CD14-positive monocyte (primary cell): ENCODE measurements around the gene APCDD1L. TPM values are rescaled to one million over a fixed set of nuclear protein-coding genes. Genes with fewer than 3 reads are reported as not detected.
A peak's percentile ranks its signal among the peaks of the same experiment; 100 is the strongest.

ENCODE experiments used
- DNase-seq, 3 donors: peaks; one replicate each; pipeline ENCODE4 v3.0.0-alpha.2; 2011 to 2022
- H2AFZ ChIP-seq: 2 replicates; pipeline ENCODE4 v1.6.0; 2012; ENCODE audit warnings: mild to moderate bottlenecking, low read depth, low read length, inconsistent platforms; ENCODE audit not compliant: insufficient read depth, poor library complexity, severe bottlenecking
- H3K27ac ChIP-seq, 2 donors: 1 replicate in 1 of 2; 2 replicates in 1 of 2; pipeline ENCODE4 v1.5.1; 2012 to 2013; ENCODE audit warnings: low read length in 2 of 2, control low read depth in 1 of 2, inconsistent platforms in 1 of 2, low read depth in 1 of 2, mild to moderate bottlenecking in 1 of 2
- H3K27me3 ChIP-seq, 2 donors: one replicate each; pipeline versions ENCODE4 v1.6.0 to v1.6.1; 2011 to 2013; ENCODE audit warnings: low read length in 2 of 2; ENCODE audit not compliant: control insufficient read depth in 2 of 2, insufficient read depth in 2 of 2
- H3K36me3 ChIP-seq, 2 donors: replicated peaks in 1 of 2; 1 replicate in 1 of 2; 2 replicates in 1 of 2; pipeline versions ENCODE4 v1.5.1 to v1.6.1; 2012 to 2013; ENCODE audit warnings: low read length in 2 of 2, control low read depth in 1 of 2, inconsistent platforms in 1 of 2, mild to moderate bottlenecking in 1 of 2; ENCODE audit not compliant: insufficient read depth in 2 of 2, control insufficient read depth in 1 of 2
- H3K4me1 ChIP-seq, 2 donors: 1 replicate in 1 of 2; 2 replicates in 1 of 2; pipeline versions ENCODE4 v1.5.1 to v1.6.1; 2012 to 2013; ENCODE audit warnings: low read length in 2 of 2, control low read depth in 1 of 2, inconsistent platforms in 1 of 2, mild to moderate bottlenecking in 1 of 2, moderate library complexity in 1 of 2; ENCODE audit not compliant: insufficient read depth in 2 of 2, control insufficient read depth in 1 of 2
- H3K4me2 ChIP-seq: replicated peaks from 2 replicates; pipeline ENCODE3; 2012; ENCODE audit warnings: low read length, moderate library complexity, mild to moderate bottlenecking; ENCODE audit not compliant: poor library complexity, severe bottlenecking; ENCODE audit errors: extremely low read depth
- H3K4me3 ChIP-seq, 3 experiments: fragments of 200-600 bp in 1 of 3; sonication (generic) in 1 of 3; replicated peaks in 1 of 3; 1 replicate in 2 of 3; 2 replicates in 1 of 3; pipeline ENCODE4 v1.5.1; 2011 to 2013; ENCODE audit warnings: low read length in 3 of 3, mild to moderate bottlenecking in 3 of 3, control low read depth in 2 of 3, low read depth in 2 of 3, inconsistent platforms in 1 of 3, moderate library complexity in 1 of 3
- H3K79me2 ChIP-seq: 2 replicates; pipeline ENCODE4 v1.6.0; 2012; ENCODE audit warnings: mild to moderate bottlenecking, control low read depth, inconsistent platforms, low read length, moderate library complexity; ENCODE audit not compliant: insufficient read depth
- H3K9ac ChIP-seq: 2 replicates; pipeline ENCODE4 v1.6.0; 2017; ENCODE audit warnings: low read length, mild to moderate bottlenecking; ENCODE audit not compliant: insufficient read depth, poor library complexity, severe bottlenecking
- H3K9me3 ChIP-seq, 2 donors: replicated peaks in 1 of 2; 1 replicate in 1 of 2; 2 replicates in 1 of 2; pipeline versions ENCODE4 v1.5.1 to v1.6.1; 2012 to 2013; ENCODE audit warnings: low read length in 2 of 2, control low read depth in 1 of 2; ENCODE audit not compliant: control insufficient read depth in 1 of 2, insufficient read depth in 1 of 2
- H4K20me1 ChIP-seq: 2 replicates; pipeline ENCODE4 v1.6.0; 2012; ENCODE audit warnings: mild to moderate bottlenecking, low read length, control low read depth, moderate library complexity; ENCODE audit not compliant: insufficient read depth
- H3K27ac Mint-ChIP-seq, 7 donors: one replicate each; pipeline ENCODE4 v1.8.0; 2020; ENCODE audit warnings: mild to moderate bottlenecking in 7 of 7, mixed read lengths in 7 of 7, moderate library complexity in 6 of 7, inconsistent platforms in 2 of 7
- H3K27me3 Mint-ChIP-seq, 3 donors: one replicate each; pipeline ENCODE4 v1.8.0; 2021 to 2022; ENCODE audit warnings: low read depth in 3 of 3, mild to moderate bottlenecking in 3 of 3, mixed read lengths in 3 of 3, moderate library complexity in 3 of 3, inconsistent platforms in 1 of 3
- H3K36me3 Mint-ChIP-seq, 2 donors: one replicate each; pipeline ENCODE4 v1.8.0; 2020; ENCODE audit warnings: mixed read lengths in 2 of 2, inconsistent platforms in 1 of 2, mild to moderate bottlenecking in 1 of 2
- H3K4me1 Mint-ChIP-seq: one replicate; pipeline ENCODE4 v1.8.0; 2020; ENCODE audit warnings: mild to moderate bottlenecking, mixed read lengths
- H3K4me3 Mint-ChIP-seq, 2 donors: one replicate each; pipeline ENCODE4 v1.8.0; 2020; ENCODE audit warnings: mild to moderate bottlenecking in 2 of 2, mixed read lengths in 2 of 2, moderate library complexity in 1 of 2
- H3K9me3 Mint-ChIP-seq, 7 donors: one replicate each; pipeline ENCODE4 v1.8.0; 2020 to 2022; ENCODE audit warnings: mixed read lengths in 7 of 7, mild to moderate bottlenecking in 6 of 7, moderate library complexity in 6 of 7, inconsistent platforms in 2 of 7
- WGBS: methylation state at CpG from one replicate; pipeline ENCODE4 v1.1.5; 2013; ENCODE audit warnings: missing lambda C conversion rate; ENCODE audit not compliant: insufficient coverage; 5-methylcytosine and 5-hydroxymethylcytosine counted together
- intact Hi-C, 2 donors: fragments of 100-400 bp; cut with micrococcal nuclease; formaldehyde crosslinking; loops; one replicate each; pipeline versions ENCODE4 v1.15.0 to v1.15.1; 2023
- polyA plus RNA-seq, 3 donors: library from polyadenylated mRNA; depleted of rRNA in 1 of 3; unstranded in 2 of 3; stranded (reverse) in 1 of 3; fragments of 300-500 nt in 2 of 3; fragments of >200 nt in 1 of 3; fragmentation: Illumina TruSeq in 2 of 3; gene quantifications; 1 replicate in 2 of 3; 2 replicates in 1 of 3; pipeline ENCODE4 v1.2.3, GENCODE V29; 2012 to 2021
- TF ChIP-seq, protein P1 (sequence below): fragments of 200-600 bp; IDR thresholded peaks from one replicate; pipeline ENCODE4 v1.8.0; 2022; ENCODE audit warnings: antibody characterized with exemption, mild to moderate bottlenecking

The APCDD1L gene
- polyA plus RNA-seq, 3 donors, result not detected

GRCh38 chr20:58553166-58553696, 38.0 kb upstream of the APCDD1L start:
- Histone ChIP-seq H3K4me1 (no peaks in the 10 kb centered on the region), H2AFZ (no peak overlapping the region), H3K4me2 (no peak overlapping the region), H3K79me2 (no peaks in the 10 kb centered on the region), H3K4me3 (no peak overlapping the region), H3K9ac (no peak overlapping the region), H4K20me1 (no peaks in the 10 kb centered on the region), H3K27me3 (no peaks in the 10 kb centered on the region), H3K9me3 (no peaks in the 10 kb centered on the region), H3K27ac (no peak overlapping the region), H3K36me3 (no peaks in the 10 kb centered on the region)
- DNase-seq, result no peak
- Mint-ChIP-seq H3K27ac (peak overlapping the region in 1 of 7 donors; percentile 6), H3K4me1 (no peaks in the 10 kb centered on the region), H3K36me3 (no peaks in the 10 kb centered on the region), H3K4me3 (no peak overlapping the region), H3K9me3 (peaks cover 0 to 2% (median 0%) of the 10 kb centered on the region in 7 donors), H3K27me3 (peaks cover 13 to 18% (median 13%) of the 10 kb centered on the region in 3 donors)
- intact Hi-C loops, result no loop called here
- WGBS, result no CpG with 5 or more reads among the region's 2 CpGs
- TF ChIP-seq, protein P1, sequence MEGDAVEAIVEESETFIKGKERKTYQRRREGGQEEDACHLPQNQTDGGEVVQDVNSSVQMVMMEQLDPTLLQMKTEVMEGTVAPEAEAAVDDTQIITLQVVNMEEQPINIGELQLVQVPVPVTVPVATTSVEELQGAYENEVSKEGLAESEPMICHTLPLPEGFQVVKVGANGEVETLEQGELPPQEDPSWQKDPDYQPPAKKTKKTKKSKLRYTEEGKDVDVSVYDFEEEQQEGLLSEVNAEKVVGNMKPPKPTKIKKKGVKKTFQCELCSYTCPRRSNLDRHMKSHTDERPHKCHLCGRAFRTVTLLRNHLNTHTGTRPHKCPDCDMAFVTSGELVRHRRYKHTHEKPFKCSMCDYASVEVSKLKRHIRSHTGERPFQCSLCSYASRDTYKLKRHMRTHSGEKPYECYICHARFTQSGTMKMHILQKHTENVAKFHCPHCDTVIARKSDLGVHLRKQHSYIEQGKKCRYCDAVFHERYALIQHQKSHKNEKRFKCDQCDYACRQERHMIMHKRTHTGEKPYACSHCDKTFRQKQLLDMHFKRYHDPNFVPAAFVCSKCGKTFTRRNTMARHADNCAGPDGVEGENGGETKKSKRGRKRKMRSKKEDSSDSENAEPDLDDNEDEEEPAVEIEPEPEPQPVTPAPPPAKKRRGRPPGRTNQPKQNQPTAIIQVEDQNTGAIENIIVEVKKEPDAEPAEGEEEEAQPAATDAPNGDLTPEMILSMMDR, result no peak

DNA sequence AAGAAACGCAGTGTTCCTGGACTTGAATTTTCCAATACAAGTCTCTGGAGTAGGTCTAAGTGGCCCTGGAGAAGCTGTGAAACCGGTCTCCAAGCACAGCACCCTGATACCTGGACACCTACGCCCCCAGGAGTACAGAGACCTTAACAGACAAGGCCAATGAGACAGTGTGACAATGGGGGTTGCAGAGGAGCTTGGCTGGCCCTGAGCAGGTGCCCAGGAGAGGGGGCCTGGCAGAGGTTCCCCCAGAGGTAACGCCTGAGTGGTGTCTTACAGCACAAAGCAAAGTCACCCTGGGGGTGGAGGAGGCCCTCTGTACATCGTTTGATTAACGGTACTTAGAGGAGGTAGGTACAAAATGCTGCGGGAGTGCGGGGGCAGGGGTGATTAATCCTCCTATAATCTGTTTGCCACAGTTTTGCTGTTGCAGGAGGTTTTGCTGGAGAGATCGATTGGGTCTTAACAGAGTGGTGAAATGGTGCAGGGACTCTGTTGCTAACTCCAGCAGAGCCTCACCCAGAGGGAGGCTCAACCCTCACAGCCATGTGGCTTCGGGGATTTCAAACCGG, 37.3 kb upstream of the APCDD1L start:
- no peak overlapping the region for H2AFZ ChIP-seq
- Mint-ChIP-seq H3K4me1 (no peaks in the 10 kb centered on the region), H3K9me3 (peaks cover 0 to 2% (median 0%) of the 10 kb centered on the region in 7 donors), H3K36me3 (no peaks in the 10 kb centered on the region), H3K27ac (no peak overlapping the region), H3K4me3 (no peak overlapping the region), H3K27me3 (peaks cover 10 to 18% (median 15%) of the 10 kb centered on the region in 3 donors)
- no peak overlapping the region for H3K27ac ChIP-seq
- H3K27me3 ChIP-seq, result no peaks in the 10 kb centered on the region
- WGBS, result 90% methylated on average over 8 of the region's 11 CpGs
- DNase-seq, result no peak
- H3K9me3 ChIP-seq, result no peaks in the 10 kb centered on the region
- no peaks in the 10 kb centered on the region for H3K79me2 ChIP-seq
- no peak overlapping the region for H3K9ac ChIP-seq
- no peaks in the 10 kb centered on the region for H3K36me3 ChIP-seq
- intact Hi-C loops, result no loop called here
- TF ChIP-seq, protein P1, result no peak
- no peaks in the 10 kb centered on the region for H4K20me1 ChIP-seq
- H3K4me2 ChIP-seq, result no peak overlapping the region
- H3K4me1 ChIP-seq, result no peaks in the 10 kb centered on the region
- no peak overlapping the region for H3K4me3 ChIP-seq
